Vagina (tissue), 2 donors: ENCODE data around the gene APBA1. TPM values are rescaled to one million over a fixed set of nuclear protein-coding genes. Genes with fewer than 3 reads are reported as not detected.
"Not testable (repeated sequence)": the region's sequence is repeated elsewhere in the genome, so short reads cannot be mapped to it uniquely, and the experiment has no call there.

Source experiments
- DNase-seq, 2 donors: peaks; one replicate each; pipeline ENCODE4 v3.0.0-alpha.2; 2017; ENCODE audit errors: extremely low spot score in 2 of 2
- H3K27ac ChIP-seq: fragments of 200-600 bp; sonication (generic); one replicate; pipeline ENCODE4 v1.5.1; 2019
- H3K27me3 ChIP-seq: fragments of 200-600 bp; sonication (generic); one replicate; pipeline ENCODE4 v1.5.1; 2019
- H3K36me3 ChIP-seq, 2 donors: fragments of 200-600 bp; sonication (generic); one replicate each; pipeline ENCODE4 v1.5.1; 2017 to 2019
- H3K4me1 ChIP-seq: fragments of 200-600 bp; sonication (generic); one replicate; pipeline ENCODE4 v1.5.1; 2019
- H3K4me3 ChIP-seq, 2 donors: fragments of 200-600 bp; sonication (generic); 1 replicate in 1 of 2; 2 replicates in 1 of 2; pipeline ENCODE4 v1.5.1; 2016 to 2019
- H3K9me3 ChIP-seq: fragments of 200-600 bp; sonication (generic); one replicate; pipeline ENCODE4 v1.5.1; 2019
- POLR2A ChIP-seq, 2 donors: fragments of 450-650 bp; IDR thresholded peaks; one replicate each; pipeline ENCODE4 v1.6.1; 2017; ENCODE audit warnings: antibody characterized with exemption in 2 of 2, mild to moderate bottlenecking in 2 of 2, moderate library complexity in 2 of 2
- POLR2AphosphoS5 ChIP-seq, 2 donors: sonication (generic); formaldehyde crosslinking; IDR thresholded peaks; one replicate each; pipeline ENCODE4 v1.9.0; 2017; ENCODE audit warnings: antibody characterized with exemption in 2 of 2, mild to moderate bottlenecking in 2 of 2, low read depth in 1 of 2; ENCODE audit not compliant: insufficient read depth in 1 of 2
- intact Hi-C: fragments of 100-400 bp; cut with DNase I; formaldehyde crosslinking; loops from one replicate; pipeline ENCODE4 v1.15.1; 2023
- total RNA-seq: library from RNA; depleted of rRNA; stranded (reverse); fragments of >200 nt; gene quantifications from one replicate; pipeline ENCODE4 v1.2.3, GENCODE V29; 2016
- TF ChIP-seq, protein P1 (sequence below), 3 experiments: fragments of 450-650 bp in 2 of 3; fragments of 200-600 bp in 1 of 3; sonication (generic) in 1 of 3; IDR thresholded peaks; one replicate each; pipeline ENCODE4 v1.5.1; 2017 to 2019; ENCODE audit warnings: antibody characterized with exemption in 3 of 3, mild to moderate bottlenecking in 2 of 3, moderate library complexity in 2 of 3

Gene APBA1
- total RNA-seq, 1 donor from 2014 or later = 13.3 TPM

GRCh38 chr9:69599232-69599971 is 72.8 kb downstream of the APBA1 start:
- Histone ChIP-seq H3K4me1 (no peaks in the 10 kb centered on the region), H3K9me3 (no peaks in the 10 kb centered on the region), H3K27ac (no peak overlapping the region), H3K27me3 (no peaks in the 10 kb centered on the region), H3K4me3 (no peak overlapping the region), H3K36me3 (no peaks in the 10 kb centered on the region)
- intact Hi-C loops = no loop called here
- no peak for DNase-seq
- TF ChIP-seq POLR2A (IDR thresholded peaks at IDR 0.05) (no peak), POLR2AphosphoS5 (IDR thresholded peaks at IDR 0.05; ENCODE audit: insufficient read depth in 1 of 2, low read depth in 1 of 2) (no peak)
- TF ChIP-seq, protein P1, sequence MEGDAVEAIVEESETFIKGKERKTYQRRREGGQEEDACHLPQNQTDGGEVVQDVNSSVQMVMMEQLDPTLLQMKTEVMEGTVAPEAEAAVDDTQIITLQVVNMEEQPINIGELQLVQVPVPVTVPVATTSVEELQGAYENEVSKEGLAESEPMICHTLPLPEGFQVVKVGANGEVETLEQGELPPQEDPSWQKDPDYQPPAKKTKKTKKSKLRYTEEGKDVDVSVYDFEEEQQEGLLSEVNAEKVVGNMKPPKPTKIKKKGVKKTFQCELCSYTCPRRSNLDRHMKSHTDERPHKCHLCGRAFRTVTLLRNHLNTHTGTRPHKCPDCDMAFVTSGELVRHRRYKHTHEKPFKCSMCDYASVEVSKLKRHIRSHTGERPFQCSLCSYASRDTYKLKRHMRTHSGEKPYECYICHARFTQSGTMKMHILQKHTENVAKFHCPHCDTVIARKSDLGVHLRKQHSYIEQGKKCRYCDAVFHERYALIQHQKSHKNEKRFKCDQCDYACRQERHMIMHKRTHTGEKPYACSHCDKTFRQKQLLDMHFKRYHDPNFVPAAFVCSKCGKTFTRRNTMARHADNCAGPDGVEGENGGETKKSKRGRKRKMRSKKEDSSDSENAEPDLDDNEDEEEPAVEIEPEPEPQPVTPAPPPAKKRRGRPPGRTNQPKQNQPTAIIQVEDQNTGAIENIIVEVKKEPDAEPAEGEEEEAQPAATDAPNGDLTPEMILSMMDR (IDR thresholded peaks at IDR 0.05) = no peak

- H3K4me1 ChIP-seq, DNase-seq, intact Hi-C loops, H3K36me3 ChIP-seq, H3K4me3 ChIP-seq, H3K27me3 ChIP-seq, H3K27ac ChIP-seq, H3K9me3 ChIP-seq: not testable (repeated sequence)
Observed at GRCh38 chr9:69596906-69597305, 75.3 kb downstream of the APBA1 start.

- intact Hi-C loops = no loop called here
- DNase-seq = no peak
- no peaks in the 10 kb centered on the region for H3K27me3 ChIP-seq
- H3K4me1 ChIP-seq = no peaks in the 10 kb centered on the region
- no peak overlapping the region for H3K27ac ChIP-seq
- no peaks in the 10 kb centered on the region for H3K36me3 ChIP-seq
- TF ChIP-seq POLR2A (IDR thresholded peaks at IDR 0.05) = no peak
- TF ChIP-seq, protein P1 (IDR thresholded peaks at IDR 0.05) = no peak
- no peak for TF ChIP-seq POLR2AphosphoS5 (IDR thresholded peaks at IDR 0.05; ENCODE audit: insufficient read depth in 1 of 2, low read depth in 1 of 2)
- no peak overlapping the region for H3K4me3 ChIP-seq
- H3K9me3 ChIP-seq = no peaks in the 10 kb centered on the region
Observed at GRCh38 chr9:69594180-69594579, 78.0 kb downstream of the APBA1 start.

GRCh38 chr9:69593756-69594155 is 78.4 kb downstream of the APBA1 start:
- intact Hi-C loops = no loop called here
- Histone ChIP-seq H3K4me3 (no peak overlapping the region), H3K27me3 (no peaks in the 10 kb centered on the region), H3K36me3 (no peaks in the 10 kb centered on the region), H3K9me3 (no peaks in the 10 kb centered on the region), H3K27ac (no peak overlapping the region), H3K4me1 (no peaks in the 10 kb centered on the region)
- no peak for DNase-seq
- no peak for TF ChIP-seq POLR2A (IDR thresholded peaks at IDR 0.05)

DNA sequence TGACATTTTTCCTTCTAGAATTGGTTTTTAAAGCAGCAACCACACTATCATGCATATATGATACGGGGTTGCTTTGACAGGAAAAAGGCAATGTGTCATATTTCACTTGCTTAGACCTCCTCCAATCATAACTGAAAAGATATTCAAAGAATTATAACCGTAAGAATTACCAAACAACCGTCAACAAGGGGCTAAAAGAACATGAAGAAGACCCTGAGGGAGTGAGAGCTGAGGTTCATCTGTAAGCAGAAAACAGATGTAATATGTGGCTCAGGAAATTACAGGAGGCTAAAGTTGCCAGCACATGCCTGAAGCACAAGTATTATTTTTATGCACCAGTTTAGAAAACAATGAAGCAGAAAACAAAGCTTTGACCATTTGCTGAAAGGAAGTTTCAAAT is 78.9 kb downstream of the APBA1 start:
- Histone ChIP-seq H3K27me3 (no peaks in the 10 kb centered on the region), H3K4me1 (no peaks in the 10 kb centered on the region), H3K9me3 (no peaks in the 10 kb centered on the region), H3K27ac (no peak overlapping the region), H3K4me3 (no peak overlapping the region), H3K36me3 (no peaks in the 10 kb centered on the region)
- no peak for DNase-seq
- TF ChIP-seq POLR2A (IDR thresholded peaks at IDR 0.05) = no peak
- TF ChIP-seq, protein P1 (IDR thresholded peaks at IDR 0.05) = no peak
- TF ChIP-seq POLR2AphosphoS5 (IDR thresholded peaks at IDR 0.05; ENCODE audit: insufficient read depth in 1 of 2, low read depth in 1 of 2) = no peak
- intact Hi-C loops = no loop called here

DNA sequence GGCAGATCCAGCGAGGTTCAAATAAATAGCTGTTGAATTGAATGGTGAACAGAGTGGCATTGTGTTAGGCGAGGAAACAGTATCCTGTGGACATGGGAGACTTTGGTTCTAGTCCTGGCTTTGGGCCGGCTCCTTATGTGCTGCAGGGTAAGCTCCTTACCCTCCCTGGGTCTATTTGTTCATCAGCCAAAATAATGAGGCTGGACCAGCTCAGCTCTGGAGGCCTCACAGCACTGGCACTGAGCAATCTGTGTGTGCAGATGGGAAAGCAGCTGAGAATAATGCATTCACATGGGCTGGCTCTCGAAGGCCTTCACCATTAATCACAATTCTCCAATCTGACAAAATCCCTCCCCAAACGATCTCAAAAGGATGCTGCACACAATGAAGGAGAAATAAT is 81.9 kb downstream of the APBA1 start:
- no peak for DNase-seq
- intact Hi-C loops = no loop called here
- Histone ChIP-seq H3K27ac (no peak overlapping the region), H3K36me3 (no peaks in the 10 kb centered on the region), H3K4me1 (no peaks in the 10 kb centered on the region), H3K27me3 (no peaks in the 10 kb centered on the region), H3K4me3 (no peak overlapping the region), H3K9me3 (no peaks in the 10 kb centered on the region)
- TF ChIP-seq, protein P1 (IDR thresholded peaks at IDR 0.05) = no peak
- TF ChIP-seq POLR2A (IDR thresholded peaks at IDR 0.05) = no peak
- no peak for TF ChIP-seq POLR2AphosphoS5 (IDR thresholded peaks at IDR 0.05; ENCODE audit: insufficient read depth in 1 of 2, low read depth in 1 of 2)
